HG02981 (cell line): ENCODE results near the gene ARHGAP25.

Experiments used
- ATAC-seq: cut with Tn5 transposase; IDR thresholded peaks from one replicate; pipeline ENCODE4 v1.9.1; 2021; ENCODE audit warnings: mild to moderate bottlenecking, moderate library complexity; ENCODE audit not compliant: unreplicated experiment

Gene ARHGAP25

DNA sequence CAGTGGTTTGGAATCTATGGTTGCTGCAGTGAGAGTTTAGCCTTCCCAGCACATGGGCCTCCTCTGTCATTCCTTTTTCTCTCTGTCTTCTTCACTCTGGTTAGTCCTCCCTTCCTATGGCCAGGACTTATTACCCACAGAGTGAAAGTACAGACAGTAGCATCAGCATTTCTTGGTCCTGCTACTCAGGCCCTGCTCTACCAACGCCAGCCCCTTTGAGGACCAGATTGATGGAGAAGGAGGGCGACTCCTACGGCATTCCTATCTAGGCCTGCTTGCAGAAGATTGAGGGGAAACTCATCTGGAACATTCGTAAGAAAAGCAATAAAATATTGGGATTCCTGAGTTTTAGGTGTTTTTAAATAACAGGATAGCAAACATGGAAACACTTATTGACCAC, 93.1 kb downstream of the ARHGAP25 start:
- ATAC-seq: no peak

DNA sequence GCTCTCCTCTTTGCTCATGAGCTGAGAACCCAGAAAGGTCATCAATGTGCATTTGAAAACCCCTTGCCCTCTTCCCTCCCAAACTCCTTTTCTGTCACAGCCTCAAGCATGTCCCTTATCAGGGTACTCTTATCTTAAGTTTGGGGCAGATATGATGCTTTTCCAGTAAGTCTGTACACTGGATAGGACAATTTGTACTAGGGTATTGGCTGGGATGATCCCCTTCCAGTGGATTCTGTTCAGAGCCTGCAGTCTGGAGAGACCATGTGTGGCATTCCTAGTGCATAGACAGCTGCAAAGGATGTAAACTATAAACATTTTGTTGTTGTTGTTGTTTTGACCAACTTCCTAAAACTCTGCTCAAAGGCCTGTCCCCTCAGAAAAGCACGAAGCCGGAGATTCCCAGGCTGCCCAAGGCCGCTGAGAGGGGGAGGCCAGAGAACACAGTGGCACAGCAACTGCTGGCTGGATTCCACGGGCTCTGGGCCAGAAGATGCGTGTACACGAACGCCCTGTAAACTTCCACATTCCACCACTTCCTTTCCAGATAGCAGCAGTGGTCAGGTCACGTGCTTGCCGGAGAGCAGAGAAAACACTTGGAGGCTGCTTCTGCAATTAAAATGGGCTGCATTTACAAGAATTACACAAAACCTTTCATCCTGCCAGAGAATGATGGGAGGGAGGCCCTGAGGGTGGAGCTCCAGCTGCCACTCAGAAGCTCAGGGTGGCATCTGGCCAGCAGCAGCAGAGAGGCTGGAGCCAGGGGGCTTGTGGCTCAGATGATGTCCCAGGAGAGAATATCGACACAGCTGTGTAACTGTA, 94.5 kb downstream of the ARHGAP25 start:
- no peak for ATAC-seq

DNA sequence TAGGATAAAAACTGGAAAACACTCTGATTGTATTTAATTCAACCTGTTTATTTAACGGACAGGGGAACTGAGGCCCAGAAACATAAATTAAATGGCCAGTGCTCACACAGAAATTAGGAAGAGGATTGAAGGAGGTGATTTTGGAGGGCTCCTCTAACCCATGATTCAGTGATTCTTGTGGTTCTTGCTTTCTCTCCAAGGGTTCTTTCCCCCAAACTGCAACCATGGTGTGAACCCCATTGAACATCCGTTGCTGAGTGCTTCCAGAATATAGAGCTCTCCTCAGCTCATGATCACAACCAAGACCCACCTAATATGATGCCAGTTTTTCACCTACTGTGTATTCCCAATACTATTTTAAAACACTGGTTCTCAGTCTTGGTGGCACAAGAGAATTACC, 95.1 kb downstream of the ARHGAP25 start:
- no peak for ATAC-seq

DNA sequence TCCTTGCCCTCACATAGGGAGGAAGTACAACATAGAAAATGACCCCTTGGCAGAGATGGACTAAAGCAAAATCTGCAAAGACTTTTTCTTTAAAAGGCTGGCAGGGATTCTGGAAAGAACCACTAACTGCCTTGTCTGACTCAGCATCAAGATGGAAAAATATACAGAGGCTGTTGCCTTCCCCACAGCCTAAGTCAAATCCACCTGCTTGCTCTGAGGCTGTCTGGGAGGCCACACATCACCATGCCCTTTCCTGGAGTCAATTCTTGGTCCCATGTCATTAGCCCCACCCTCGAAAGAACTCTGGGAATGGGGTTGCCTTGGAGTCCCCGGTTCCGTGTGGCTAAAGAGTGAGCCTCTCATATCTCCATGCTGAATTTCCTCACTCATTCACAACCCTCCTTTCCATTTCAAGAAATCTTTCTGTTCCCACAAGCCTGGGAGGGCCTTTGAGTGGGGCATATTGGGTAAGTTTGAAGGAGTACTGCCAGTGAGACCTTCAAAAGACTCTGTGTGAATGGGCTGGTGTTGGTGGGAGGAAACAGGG, 97.1 kb downstream of the ARHGAP25 start:
- no peak for ATAC-seq

DNA sequence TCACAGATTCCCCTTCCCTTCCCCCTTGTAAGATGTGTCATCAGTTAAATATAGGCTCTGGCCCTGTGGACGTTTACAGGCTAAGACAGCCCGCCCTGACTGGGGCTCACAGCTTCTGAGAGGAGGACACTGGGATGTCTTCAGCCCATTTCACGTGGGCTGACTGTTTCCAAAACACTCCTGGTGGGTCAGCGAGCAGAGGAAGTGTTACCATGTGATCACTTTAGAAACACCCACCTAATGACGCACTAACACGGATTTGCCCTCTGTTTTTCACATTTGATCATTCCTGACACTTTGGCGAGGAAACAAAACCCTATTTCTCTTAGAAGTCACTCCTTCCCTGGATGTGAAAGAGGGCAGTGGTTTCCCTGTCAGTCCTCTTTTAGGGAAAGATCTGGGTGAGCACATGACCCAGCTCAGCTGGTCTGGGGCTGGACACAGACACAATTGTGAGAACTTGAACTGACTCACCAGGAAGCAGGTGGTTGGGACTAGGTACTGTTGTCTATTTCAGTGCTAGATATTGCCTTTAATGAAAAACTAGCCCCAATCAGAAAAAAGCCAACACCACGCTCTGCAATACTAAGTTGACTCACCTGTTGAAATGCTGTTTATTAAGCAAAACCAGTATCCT, 97.7 kb downstream of the ARHGAP25 start:
- peak; percentile 70 for ATAC-seq

DNA sequence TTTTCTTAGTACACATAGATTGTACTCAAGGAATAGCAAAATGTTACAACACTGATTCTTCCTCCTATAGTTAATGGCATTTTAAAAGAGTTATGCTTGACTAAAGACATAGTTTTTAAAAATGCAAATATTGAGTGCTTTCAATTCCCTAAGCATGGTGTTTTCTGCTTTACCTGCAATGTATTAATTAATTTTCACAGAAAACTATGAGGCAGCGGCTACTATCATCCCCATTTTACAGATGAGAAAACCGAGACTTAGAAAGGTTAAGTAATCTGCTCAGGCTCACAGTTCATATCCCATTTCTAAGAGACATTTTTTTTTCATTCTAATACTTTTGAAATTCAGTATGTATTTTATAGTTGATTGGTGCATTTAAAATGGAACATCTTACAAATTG, 98.6 kb downstream of the ARHGAP25 start:
- ATAC-seq: no peak

DNA sequence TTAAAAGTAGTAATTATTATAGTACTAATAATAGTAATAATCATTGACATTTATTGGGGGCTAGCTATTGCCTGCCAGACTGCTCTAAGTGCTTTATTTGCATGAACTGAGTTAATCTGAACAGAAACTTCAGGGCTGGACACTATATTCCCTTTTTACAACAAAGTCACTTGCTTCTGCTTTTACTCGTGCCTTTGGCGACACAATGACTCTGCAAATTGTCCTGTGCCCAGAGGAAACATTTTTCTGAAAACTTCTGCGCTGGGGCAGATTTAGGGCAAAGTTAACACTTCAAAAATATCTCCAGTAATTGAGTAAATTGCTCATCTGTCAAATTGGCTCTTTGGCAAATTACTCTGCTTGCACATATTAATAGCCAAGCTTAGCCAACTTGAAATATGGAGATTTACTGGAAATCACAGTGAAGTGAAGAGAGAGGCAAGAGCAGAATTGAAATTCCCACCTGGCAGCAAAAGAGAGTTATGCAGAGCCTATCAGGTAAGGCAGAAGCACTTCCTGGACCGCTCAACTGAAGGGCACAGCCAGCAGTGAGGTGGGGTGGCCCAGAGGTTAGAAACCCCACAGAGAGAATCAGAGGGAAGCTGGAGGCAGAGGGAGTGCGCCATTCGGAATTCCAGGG, 100.2 kb downstream of the ARHGAP25 start:
- no peak for ATAC-seq

DNA sequence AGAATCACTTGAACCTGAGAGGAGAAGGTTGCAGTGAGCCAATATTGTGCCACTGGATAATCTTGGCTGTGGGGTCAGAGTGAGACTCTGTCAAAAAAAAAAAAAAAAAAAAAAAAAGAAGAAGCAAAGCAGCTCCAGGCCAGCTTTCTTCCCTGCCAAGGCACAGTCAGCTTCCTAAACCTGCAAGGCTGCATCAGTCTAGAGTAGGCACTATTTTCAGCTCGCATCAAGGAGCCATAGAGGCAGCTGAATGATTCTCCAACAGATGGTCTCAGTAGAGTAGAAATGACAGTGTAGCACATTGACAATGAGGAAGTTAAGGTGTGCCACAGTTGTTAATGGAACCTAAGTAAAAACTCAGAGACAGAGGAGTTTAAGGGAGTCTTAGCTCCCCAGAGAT, 101.0 kb downstream of the ARHGAP25 start:
- no peak for ATAC-seq

DNA sequence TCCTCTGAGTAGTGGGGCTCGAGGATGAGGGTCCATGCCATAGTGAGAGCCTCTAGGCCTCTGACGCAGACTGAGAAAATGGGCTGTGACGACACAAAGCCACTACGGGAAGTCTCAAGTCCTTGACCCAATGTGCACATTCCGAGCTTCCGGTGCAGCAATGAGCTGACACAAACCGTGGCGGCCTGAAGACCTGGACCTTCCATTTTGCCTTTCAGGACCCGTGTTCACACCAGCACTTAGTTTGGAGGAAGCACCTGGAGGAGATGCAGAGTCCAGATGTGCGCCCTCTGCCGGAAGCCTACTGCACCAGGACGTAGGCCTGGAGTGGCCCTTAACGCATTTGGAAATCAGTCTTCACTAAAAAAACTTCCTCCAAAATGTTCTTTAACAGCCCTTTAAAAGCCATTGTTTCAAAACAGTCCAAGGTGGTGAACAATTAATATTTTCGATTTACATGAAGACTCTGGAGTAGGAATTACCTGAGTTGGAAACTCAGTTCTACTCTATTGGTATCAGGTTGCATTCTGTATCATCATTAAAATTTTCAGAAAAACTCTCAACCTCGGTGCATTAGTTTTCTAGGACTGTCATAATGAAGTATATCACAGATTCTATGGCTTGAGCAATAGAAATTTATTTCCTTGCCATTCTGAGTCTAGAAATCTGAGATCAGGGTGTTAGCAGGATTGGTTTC, 102.7 kb downstream of the ARHGAP25 start:
- no peak for ATAC-seq

DNA sequence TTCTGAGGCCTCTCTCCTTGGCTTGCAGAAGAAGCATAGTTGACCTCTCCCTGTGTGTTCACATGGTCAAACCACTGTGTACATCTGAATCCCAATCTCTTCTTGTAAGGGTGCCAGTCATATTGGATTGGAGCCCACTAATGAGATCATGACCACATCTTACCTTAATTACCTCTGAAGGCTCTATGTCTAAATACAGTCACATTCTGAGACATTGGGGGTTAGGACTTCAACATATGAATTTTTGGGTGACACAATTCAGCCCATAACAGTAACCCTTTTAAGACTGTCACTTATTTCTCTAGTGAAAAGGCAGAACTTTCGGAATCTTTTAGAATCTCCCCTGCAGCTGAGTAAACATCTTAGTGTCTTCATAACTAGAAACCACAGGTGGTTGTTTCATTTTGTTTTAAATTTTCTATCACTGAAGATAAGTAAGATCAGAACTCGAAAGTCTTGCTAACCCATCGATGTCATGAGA, 103.3 kb downstream of the ARHGAP25 start:
- peak; percentile 42 for ATAC-seq

DNA sequence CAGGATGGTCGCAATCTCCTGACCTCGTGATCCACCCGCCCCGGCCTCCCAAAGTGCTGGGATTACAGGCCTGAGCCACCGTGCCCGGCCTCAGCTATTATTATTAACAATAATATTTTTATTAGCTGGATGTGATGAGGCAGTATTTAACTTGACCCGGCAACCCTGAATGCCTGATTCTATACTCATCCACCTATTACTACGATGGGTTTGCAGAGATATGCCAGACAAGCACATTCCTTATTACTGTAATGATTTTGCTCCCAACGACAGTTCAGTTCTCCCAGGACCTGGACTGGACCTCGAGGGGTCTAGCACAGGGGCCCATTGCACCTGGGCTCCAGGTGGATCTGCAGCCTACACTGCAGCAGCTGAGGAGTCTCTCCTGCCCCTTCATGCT, 104.0 kb downstream of the ARHGAP25 start:
- ATAC-seq: no peak

DNA sequence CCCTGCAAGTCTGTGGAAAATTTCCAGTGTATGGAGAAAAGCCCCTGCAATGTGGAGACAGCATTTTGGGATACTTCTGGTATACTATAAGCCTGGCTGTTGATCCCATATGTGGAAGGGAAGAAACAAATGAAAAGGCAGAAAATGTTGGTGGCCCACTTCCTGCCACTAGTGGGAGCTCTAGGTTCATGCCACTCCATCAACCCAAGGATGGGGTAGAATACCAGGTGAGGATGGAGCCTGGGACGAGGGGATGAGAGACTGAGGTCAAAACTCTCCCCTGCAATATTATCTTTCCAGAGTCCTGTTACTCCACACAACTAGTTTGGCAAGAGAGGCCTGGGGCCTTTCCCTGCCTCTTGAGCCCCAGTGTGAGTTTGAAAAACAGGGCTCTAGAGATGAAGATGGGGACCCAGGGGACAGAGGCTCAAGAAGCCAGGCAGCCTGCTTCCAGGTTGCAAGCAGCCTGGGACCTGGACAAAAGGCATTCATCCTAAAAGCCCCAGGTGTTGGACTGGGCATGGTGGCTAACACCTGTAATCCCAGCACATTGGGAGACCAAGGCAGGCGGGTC, 104.7 kb downstream of the ARHGAP25 start:
- no peak for ATAC-seq

DNA sequence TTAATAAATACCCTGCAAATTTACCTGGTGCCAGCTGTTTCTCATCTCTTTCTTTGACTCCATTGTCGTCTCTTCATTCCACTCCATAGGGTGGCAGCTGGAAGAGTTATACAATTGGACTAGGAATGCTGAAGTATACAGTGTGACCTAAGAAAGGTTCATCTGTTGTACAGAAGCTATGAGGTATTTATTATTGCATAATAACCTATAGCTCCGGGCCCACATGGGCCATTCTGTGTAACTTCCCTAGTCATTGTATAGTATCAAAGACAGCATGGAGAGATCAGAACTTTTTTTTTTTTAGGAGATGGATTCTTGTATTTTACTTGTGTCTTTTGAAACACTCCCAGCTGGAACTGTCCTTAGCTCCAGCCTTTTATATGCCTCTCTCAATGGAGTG, 110.4 kb downstream of the ARHGAP25 start:
- ATAC-seq: no peak

DNA sequence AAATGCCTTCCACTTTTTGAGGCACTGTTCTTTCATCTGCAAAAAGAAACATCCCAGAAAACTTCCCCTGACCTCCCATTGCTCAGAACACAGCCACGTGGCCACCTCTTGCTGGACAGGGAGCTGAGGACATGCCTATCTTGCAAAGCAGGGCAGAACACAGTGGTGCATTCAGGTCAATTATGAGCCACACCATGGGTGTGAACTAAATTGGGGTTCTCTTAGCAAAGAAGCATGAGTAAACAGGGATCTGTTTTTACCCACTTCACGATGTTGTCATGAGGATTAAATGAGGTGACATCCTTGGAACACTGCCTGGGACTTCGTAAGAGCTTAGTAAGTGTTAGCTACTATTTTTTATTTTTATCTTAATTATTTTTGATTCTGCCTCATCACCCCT, 111.5 kb downstream of the ARHGAP25 start:
- no peak for ATAC-seq

DNA sequence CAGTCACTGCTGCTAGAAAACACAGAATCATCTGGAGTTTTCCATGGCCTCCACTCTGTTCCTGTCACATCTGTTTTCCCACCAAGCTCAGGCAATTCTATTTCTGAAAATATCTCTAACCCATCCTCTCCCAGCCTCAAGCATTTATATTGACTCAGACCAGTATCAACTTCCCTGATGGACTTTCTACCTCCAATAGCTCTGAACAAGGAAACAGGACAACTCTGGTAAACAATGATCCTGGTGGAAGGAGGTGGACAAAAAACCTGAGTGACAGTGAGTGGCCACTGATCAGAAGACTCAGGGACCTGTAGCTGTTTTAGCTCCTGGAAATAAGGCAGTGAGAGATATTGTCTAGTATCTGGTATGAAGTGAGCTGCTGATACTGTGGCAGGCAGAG, 113.1 kb downstream of the ARHGAP25 start:
- ATAC-seq: no peak

DNA sequence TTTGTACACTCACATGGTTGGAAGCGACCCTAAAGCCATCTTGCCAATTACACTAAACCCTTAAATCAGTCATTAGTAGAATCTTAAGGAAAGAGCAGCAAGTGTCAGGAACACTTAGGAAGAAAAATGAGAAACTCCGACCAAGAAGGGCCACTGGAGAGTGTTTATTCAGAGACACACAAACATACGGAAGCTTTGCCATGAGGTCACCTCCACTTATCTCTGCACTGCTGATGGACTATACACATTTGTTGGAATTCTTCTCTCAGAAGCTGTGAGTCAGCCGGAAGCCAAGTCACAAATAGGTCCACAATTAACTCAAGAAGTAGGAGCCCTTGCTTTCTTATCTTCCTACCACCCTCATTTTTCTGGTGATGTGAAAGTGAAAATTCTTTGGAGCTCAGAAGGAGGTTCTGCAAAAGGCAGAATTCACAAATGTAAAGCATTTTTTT, 115.0 kb downstream of the ARHGAP25 start:
- ATAC-seq: no peak

DNA sequence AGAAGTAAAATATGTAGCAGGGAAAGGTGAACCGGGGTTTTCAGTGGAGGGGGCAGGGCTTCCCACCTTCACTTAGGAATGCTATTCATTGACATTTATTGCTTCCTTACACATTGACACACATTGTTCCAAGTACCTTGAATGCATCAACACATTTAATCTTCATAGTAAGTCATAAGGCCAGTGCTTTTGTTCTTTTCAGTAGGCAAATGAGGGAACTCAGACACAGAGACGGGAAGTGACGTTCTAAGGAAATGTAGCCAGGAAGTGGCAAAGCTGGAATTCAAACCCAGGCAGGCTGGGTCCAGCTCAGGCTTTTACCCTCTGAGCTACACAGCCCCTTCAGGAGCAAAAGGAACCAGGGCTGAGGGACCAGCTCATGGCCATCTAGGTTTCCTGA, 115.9 kb downstream of the ARHGAP25 start:
- ATAC-seq: no peak

DNA sequence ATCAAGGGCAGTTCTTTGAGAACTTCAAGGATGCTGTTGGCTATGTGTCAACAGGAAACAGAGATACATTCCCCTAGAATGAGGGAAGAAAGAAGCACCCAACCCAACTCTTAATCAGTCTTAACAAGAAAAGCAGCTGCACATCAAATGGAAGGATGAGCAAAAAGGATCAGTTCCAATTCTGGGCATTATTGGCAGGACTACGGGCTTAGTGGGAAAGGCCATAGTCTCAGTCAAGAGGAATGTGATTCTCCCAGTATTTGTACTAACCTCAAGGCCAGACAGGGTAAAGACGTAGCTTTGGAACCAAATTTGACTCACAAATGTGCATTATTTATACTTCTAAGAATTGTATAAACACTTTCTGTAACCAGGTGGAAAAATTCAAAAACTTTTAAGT, 118.4 kb downstream of the ARHGAP25 start:
- ATAC-seq: no peak

DNA sequence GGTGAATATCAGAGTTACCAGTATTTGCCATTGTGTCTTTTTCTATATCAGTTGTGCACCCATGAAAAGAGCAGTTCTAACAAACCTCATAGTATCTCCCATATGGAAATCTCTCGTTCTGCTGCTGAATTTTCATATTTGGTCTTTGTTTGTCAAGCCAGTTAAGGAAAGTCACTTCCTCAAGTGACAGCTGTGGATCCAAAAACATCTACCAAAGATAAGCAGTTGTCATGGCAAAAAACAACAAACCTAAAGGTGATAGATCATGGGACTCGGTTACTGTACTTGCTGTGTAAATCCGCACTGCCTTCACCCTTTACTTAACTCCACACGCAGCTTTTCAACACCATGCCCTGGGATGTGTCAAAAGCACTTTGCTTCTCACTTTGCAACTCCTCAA, 119.3 kb downstream of the ARHGAP25 start:
- no peak for ATAC-seq

DNA sequence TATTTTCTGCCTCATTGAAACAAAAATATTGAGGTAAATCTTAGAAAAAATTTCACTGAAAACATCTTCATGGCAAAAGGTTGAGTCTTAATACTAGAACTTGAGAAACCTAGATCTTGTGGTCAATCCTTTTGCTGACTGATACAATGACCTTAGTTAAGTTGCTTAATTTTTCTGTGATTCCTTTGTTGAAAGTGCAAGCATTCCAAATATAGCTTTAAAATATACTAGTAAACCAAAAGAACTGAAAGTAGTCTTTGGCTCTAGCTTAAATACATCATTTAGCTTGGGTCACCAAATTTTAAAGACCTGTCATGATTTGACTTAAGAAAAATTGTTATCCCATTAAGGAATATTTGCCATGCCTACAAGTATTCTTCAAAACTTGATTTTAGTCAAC, 119.9 kb downstream of the ARHGAP25 start:
- ATAC-seq: no peak

DNA sequence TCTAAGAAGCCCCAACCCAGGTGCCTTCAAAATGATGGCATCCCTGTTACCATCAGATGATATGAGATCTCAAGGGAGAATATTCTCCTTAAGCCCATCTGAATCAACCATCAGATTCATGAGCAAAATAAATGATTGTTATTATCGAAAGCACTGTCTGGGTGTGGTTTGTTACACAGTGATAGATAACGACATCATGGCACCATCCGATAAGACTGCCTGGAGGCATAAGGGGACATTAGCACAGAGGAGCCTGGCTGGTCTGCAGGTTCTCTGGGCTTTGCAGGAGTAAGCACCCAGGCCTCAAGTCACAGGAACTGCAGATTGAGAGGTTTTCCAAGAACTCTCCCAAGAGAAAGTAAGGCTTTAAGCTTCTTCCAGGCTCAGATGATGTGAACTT, 120.9 kb downstream of the ARHGAP25 start:
- ATAC-seq: no peak
